GM21367 (cell line): ENCODE data around the gene IQUB.
"Not testable (repeated sequence)": the region's sequence is repeated elsewhere in the genome, so short reads cannot be mapped to it uniquely, and the experiment has no call there.

Experiments
- ATAC-seq: cut with Tn5 transposase; IDR thresholded peaks from one replicate; pipeline ENCODE4 v1.9.1; 2021; ENCODE audit not compliant: unreplicated experiment

Gene IQUB

GRCh38 chr7:123494193-123494796 is 40.1 kb downstream of the IQUB start:
- peak; percentile 69 for ATAC-seq

GRCh38 chr7:123492485-123492884 is 41.9 kb downstream of the IQUB start:
- ATAC-seq = peak; percentile 85

- ATAC-seq = no peak
Measured at GRCh38 chr7:123485721-123486120, 48.7 kb downstream of the IQUB start.

- ATAC-seq = no peak
Measured at GRCh38 chr7:123485187-123485586, 49.2 kb downstream of the IQUB start.

- no peak for ATAC-seq
Measured at GRCh38 chr7:123484199-123484598, 50.2 kb downstream of the IQUB start.

GRCh38 chr7:123480107-123480506 is 54.3 kb downstream of the IQUB start:
- ATAC-seq = no peak

- ATAC-seq = not testable (repeated sequence)
Measured at GRCh38 chr7:123478056-123478455, 56.3 kb downstream of the IQUB start.

GRCh38 chr7:123472750-123473445 is 61.5 kb downstream of the IQUB start:
- no peak for ATAC-seq

GRCh38 chr7:123472327-123472726 is 62.1 kb downstream of the IQUB start:
- ATAC-seq = no peak

GRCh38 chr7:123468303-123468702 is 66.1 kb downstream of the IQUB start:
- ATAC-seq = no peak

- no peak for ATAC-seq
Measured at GRCh38 chr7:123463890-123464289, 70.5 kb downstream of the IQUB start.

GRCh38 chr7:123460616-123461015 is 73.8 kb downstream of the IQUB start:
- no peak for ATAC-seq

GRCh38 chr7:123455965-123456470 is 78.4 kb downstream of the IQUB start:
- no peak for ATAC-seq

- no peak for ATAC-seq
Measured at GRCh38 chr7:123440101-123440548, 94.3 kb downstream of the IQUB start.

- ATAC-seq = no peak
Measured at GRCh38 chr7:123439191-123439590, 95.2 kb downstream of the IQUB start.

- ATAC-seq = no peak
Measured at GRCh38 chr7:123437447-123437995, 96.9 kb downstream of the IQUB start.

GRCh38 chr7:123435080-123435700 is 99.2 kb downstream of the IQUB start:
- no peak for ATAC-seq

- ATAC-seq = no peak
Measured at GRCh38 chr7:123433665-123434064, 100.7 kb downstream of the IQUB start.

GRCh38 chr7:123432601-123433000 is 101.8 kb downstream of the IQUB start:
- no peak for ATAC-seq

- no peak for ATAC-seq
Measured at GRCh38 chr7:123431075-123431614, 103.2 kb downstream of the IQUB start.

- ATAC-seq = no peak
Measured at GRCh38 chr7:123425246-123425645, 109.1 kb downstream of the IQUB start.
